ENCODE data around the gene DPY19L1.
"Not testable (repeated sequence)": the region's sequence is repeated elsewhere in the genome, so short reads cannot be mapped to it uniquely, and the experiment has no call there.

The DPY19L1 gene

DNA sequence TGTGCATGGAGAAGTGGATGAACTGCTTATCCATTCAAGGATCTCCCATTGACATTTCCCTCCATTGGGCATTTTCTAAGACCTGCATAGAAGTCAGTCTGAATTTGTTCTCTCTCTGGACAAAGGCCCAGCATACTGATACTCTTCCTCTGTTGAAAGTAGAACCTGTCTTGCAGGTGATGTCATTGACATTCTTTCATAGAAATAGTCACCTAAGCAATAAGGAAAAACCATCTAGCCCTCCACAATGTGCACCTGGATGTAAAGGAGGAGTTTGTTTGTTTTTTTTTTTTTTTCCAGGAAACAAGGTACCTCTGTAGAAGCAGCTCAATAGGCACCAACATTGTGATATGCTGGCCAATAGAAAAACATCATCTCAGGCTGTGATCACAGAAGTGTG, 150.4 kb downstream of the DPY19L1 start:
- Mint-ChIP-seq H3K9me3 (peaks cover 10% of the 10 kb centered on the region), H3K36me3 (ENCODE audit: low read depth) (no peaks in the 10 kb centered on the region), H3K4me3 (no peak overlapping the region), H3K27ac (no peak overlapping the region), H3K27me3 (ENCODE audit: low read depth) (no peaks in the 10 kb centered on the region), H3K4me1 (no peaks in the 10 kb centered on the region)
- TF ChIP-seq, protein P1, sequence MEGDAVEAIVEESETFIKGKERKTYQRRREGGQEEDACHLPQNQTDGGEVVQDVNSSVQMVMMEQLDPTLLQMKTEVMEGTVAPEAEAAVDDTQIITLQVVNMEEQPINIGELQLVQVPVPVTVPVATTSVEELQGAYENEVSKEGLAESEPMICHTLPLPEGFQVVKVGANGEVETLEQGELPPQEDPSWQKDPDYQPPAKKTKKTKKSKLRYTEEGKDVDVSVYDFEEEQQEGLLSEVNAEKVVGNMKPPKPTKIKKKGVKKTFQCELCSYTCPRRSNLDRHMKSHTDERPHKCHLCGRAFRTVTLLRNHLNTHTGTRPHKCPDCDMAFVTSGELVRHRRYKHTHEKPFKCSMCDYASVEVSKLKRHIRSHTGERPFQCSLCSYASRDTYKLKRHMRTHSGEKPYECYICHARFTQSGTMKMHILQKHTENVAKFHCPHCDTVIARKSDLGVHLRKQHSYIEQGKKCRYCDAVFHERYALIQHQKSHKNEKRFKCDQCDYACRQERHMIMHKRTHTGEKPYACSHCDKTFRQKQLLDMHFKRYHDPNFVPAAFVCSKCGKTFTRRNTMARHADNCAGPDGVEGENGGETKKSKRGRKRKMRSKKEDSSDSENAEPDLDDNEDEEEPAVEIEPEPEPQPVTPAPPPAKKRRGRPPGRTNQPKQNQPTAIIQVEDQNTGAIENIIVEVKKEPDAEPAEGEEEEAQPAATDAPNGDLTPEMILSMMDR (IDR thresholded peaks at IDR 0.05; ENCODE audit: unreplicated experiment in 3 of 3) = no peak

DNA sequence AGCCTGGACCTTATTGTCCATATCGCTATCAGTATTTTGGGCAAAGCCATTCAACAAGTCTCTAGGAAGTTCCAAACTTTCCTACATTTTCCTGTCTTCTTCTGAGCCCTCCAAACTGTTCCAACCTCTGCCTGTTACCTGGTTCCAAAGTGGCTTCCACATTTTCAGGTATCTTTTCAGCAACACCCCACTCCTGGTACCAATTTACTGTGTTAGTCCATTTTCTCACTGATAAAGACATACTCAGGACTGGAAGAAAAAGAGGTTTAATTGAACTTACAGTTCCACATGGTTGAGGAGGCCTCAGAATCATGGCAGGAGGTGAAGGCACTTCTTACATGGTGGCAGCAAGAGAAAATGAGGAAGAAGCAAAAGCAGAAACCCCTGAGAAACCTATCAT, 153.4 kb downstream of the DPY19L1 start:
- not testable (repeated sequence) for H3K4me1 Mint-ChIP-seq; H3K36me3 Mint-ChIP-seq (ENCODE audit: low read depth); H3K27ac Mint-ChIP-seq; H3K27me3 Mint-ChIP-seq (ENCODE audit: low read depth); H3K4me3 Mint-ChIP-seq
- peaks cover 12% of the 10 kb centered on the region for H3K9me3 Mint-ChIP-seq

DNA sequence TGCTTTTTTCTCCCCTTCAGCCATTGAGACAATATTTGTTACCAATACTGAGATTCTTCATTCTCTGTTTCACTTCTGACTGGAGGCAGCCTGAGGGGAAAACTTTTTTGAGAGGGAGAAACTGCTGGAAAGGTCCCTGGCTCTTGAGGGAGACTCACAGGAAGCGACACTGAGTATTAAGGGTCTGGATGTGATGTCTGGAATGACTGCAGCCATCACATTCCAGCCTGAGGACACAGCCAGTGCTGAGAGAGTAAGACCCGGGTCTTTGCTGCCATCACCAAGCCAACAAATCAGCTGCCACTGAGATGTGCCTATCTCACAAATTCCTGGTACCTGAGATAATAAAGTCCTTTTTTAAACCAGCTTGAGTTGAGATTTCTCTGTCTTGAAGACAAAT, 157.4 kb downstream of the DPY19L1 start:
- no peaks in the 10 kb centered on the region for H3K27me3 Mint-ChIP-seq (ENCODE audit: low read depth)
- no peaks in the 10 kb centered on the region for H3K36me3 Mint-ChIP-seq (ENCODE audit: low read depth)
- no peaks in the 10 kb centered on the region for H3K4me1 Mint-ChIP-seq
- no peak overlapping the region for H3K27ac Mint-ChIP-seq
- H3K9me3 Mint-ChIP-seq = peaks cover 9% of the 10 kb centered on the region
- TF ChIP-seq, protein P1 (IDR thresholded peaks at IDR 0.05; ENCODE audit: unreplicated experiment in 3 of 3) = no peak
- no peak overlapping the region for H3K4me3 Mint-ChIP-seq

DNA sequence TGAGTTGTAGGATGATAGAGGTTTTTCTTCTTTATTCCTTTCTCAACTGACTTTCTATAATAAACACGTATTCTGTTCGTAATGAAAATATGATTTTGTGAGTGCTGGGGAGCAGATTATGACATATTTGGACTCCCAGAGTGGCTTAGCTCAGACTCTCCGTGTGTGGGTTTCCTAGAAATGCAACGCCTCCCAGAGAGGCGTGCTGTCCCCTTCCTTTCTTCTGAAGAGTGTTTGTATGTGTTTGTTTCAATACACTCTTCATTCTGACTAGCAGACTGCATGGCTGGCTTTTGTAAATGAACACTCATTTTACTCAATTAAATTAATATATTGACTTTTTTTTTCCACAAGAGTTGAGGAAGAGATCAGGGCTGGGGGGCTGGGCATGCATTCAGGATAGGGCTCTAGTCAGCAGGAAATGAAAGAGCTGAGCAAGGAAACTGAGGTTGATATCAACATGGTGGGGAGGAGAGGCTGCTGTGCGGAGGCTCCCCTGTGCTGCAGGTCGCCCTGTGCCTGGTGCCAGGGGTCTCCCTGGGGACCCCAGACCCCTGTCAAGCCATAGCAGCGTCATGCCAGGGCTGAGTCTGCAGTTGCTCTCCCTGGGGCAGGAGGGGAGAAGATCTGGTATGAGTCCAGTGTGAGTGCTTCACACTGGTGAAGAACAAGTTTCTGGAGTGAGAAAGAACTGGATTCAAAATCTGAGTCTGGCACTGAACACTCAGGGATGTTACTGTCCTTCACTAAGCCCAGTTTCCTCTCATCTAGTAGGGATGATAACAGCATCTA, 158.1 kb downstream of the DPY19L1 start:
- H3K9me3 Mint-ChIP-seq; H3K27me3 Mint-ChIP-seq (ENCODE audit: low read depth); H3K4me1 Mint-ChIP-seq; H3K27ac Mint-ChIP-seq; H3K36me3 Mint-ChIP-seq (ENCODE audit: low read depth); H3K4me3 Mint-ChIP-seq: not testable (repeated sequence)

Measured in nephron (organoid).